ENCODE measurements around the gene NTSR1.

Gene NTSR1

DNA sequence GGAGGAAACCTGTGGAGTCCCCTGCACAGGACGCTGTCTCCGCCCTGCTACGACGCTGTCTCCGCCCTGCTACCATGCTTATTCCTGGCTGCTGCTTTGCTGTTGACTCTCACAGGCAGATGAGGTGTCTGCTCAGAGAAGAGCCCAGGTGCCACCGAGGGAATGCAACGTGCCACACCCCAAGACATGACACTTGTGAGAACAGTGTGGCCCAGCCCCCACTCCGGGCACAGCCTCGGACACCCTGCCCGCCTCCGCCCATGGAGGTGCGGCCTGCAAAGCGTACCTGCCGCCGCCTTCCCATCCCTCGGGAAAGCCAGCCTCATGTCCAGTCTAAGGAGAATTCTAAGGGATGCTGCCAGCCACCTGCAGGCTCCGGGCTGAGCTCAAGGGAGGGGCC lies 72.1 kb downstream of the NTSR1 start:
- in situ Hi-C loops (cut with MboI; ENCODE audit: low sequenced_read_pairs, unreplicated experiment), result loop anchor here (25.0 kb wide), 1 partner anchor 118 kb away; no protein-coding TSS in a partner anchor
- TF ChIP-seq, protein P1, sequence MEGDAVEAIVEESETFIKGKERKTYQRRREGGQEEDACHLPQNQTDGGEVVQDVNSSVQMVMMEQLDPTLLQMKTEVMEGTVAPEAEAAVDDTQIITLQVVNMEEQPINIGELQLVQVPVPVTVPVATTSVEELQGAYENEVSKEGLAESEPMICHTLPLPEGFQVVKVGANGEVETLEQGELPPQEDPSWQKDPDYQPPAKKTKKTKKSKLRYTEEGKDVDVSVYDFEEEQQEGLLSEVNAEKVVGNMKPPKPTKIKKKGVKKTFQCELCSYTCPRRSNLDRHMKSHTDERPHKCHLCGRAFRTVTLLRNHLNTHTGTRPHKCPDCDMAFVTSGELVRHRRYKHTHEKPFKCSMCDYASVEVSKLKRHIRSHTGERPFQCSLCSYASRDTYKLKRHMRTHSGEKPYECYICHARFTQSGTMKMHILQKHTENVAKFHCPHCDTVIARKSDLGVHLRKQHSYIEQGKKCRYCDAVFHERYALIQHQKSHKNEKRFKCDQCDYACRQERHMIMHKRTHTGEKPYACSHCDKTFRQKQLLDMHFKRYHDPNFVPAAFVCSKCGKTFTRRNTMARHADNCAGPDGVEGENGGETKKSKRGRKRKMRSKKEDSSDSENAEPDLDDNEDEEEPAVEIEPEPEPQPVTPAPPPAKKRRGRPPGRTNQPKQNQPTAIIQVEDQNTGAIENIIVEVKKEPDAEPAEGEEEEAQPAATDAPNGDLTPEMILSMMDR (IDR thresholded peaks at IDR 0.05; ENCODE audit: borderline replicate concordance, control extremely low read depth, extremely low read depth, insufficient read depth, missing control alignments), result no peak
- DNase-seq (ENCODE audit: low spot score), result no peak

DNA sequence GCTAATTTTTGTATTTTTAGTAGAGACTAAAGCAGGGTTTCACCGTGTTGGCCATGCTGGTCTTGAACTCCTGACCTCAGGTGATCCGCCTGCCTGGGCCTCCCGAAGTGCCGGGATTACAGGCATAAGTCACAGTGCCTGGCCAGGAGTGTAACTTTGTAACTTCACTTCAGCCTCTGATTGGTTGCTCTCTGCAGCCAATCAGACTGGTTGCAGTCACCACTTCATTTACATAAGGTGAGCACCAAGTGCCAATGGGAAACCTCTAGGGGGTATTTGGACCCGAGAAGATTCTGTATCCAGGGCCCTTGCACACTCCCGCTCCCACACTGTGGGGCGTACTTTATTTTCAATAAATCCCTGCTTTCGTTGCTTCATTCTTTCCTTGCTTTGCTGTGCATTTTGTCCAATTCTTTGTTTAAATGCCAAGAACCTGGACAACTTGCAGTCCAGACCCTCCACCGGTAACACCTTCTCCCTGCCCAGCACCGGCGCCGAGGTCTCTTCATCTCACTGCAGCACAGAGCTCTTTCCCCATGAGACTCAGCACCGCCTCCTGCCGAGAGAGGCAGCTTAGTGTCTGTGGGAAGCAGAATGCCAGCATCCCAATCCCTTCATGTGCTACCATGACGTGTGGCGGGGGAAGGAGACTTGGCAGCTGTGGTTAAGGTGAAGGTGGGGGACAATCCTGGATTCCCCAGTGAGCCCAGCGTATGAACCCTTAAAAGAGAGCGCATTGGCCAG lies 73.7 kb downstream of the NTSR1 start:
- TF ChIP-seq, protein P1 (IDR thresholded peaks at IDR 0.05; ENCODE audit: borderline replicate concordance, control extremely low read depth, extremely low read depth, insufficient read depth, missing control alignments), result no peak
- no peak for DNase-seq (ENCODE audit: low spot score)
- in situ Hi-C loops (cut with MboI; ENCODE audit: low sequenced_read_pairs, unreplicated experiment), result loop anchor here (25.0 kb wide), 1 partner anchor 120 kb away; no protein-coding TSS in a partner anchor

DNA sequence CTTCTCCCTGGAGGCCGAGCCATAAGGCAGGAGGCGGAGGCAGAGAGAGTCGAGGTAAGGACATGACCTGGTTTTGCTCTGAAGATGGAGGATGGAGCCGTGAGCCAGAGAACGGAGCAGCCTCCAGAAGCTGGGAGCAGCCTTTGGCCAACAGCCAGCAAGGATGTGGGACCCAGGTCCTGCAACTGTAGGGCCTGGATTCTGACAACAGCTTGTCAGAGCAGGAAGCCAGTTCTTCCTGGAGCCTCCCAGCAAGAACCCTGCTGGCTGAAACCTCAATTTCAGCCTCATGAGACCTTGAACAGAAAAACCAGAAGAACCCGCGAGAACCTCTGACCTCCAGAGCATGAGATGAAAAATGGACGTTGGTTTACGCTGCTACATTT lies 74.2 kb downstream of the NTSR1 start:
- TF ChIP-seq, protein P1 (IDR thresholded peaks at IDR 0.05; ENCODE audit: borderline replicate concordance, control extremely low read depth, extremely low read depth, insufficient read depth, missing control alignments), result no peak
- in situ Hi-C loops (cut with MboI; ENCODE audit: low sequenced_read_pairs, unreplicated experiment), result loop anchor here (25.0 kb wide), 1 partner anchor 121 kb away; no protein-coding TSS in a partner anchor
- no peak for DNase-seq (ENCODE audit: low spot score)

DNA sequence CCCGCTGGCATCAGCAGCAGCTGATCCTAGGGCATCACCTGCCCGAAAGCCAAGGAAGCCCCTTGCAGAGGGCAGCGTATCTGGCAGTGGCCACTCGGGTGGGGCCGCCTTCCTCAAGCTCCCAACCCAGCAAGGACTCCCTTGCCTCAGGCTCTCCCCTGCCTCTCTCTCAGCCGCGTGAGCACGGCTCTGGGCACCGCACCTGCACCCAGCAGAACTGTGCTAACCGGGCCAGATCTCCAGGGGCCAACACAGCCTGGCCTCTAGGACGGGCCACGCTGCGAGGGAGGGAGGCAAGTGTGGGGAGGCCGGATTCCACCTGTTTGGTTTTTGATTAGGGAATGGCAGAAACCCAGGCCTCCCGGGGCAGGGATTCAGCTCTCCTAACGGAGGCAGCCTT lies 75.9 kb downstream of the NTSR1 start:
- no peak for DNase-seq (ENCODE audit: low spot score)
- in situ Hi-C loops (cut with MboI; ENCODE audit: low sequenced_read_pairs, unreplicated experiment), result loop anchor here (25.0 kb wide), 1 partner anchor 122 kb away; no protein-coding TSS in a partner anchor
- TF ChIP-seq, protein P1 (IDR thresholded peaks at IDR 0.05; ENCODE audit: borderline replicate concordance, control extremely low read depth, extremely low read depth, insufficient read depth, missing control alignments), result no peak

DNA sequence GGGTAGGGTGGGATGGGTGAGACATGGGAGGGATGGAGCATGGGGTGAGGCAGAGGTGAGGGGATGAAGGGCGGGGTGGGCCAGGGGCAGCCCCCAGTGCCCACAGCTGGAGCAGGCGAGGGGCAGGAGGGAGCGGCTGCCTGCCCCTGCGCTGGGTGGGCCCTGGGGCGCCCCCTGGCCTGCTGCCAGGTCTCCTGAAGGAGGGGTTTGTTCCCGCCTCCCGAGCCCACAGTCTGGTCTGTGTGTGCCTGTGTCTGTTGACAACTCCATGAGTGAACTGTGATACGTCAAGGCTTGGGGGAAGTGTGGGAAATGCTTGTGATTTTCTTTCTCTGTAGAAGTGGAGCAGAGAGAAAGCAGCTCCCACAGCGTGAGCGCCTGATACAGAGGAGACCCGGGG lies 76.8 kb downstream of the NTSR1 start:
- no peak for DNase-seq (ENCODE audit: low spot score)
- TF ChIP-seq, protein P1 (IDR thresholded peaks at IDR 0.05; ENCODE audit: borderline replicate concordance, control extremely low read depth, extremely low read depth, insufficient read depth, missing control alignments), result no peak
- in situ Hi-C loops (cut with MboI; ENCODE audit: low sequenced_read_pairs, unreplicated experiment), result loop anchor here (25.0 kb wide), 1 partner anchor 123 kb away; no protein-coding TSS in a partner anchor

DNA sequence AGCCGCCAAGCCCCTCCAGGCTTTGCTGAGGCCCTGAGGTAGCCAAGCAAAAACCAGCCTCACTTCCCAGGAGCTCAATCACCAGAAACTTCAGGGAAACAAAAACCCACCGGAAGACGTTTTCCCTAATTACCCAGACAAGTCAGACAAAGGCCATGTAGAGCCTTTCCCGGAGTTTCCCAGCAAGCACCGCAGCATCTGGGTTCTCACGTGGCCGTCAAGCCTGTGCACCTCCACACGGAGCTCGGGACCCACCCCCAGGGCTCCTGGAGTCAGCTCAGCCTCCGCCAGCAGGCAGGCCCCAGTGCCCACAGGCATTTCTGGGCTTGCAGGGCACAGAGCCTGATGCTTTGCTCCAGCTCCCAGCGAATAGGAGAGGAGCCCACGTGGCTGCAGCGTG lies 77.5 kb downstream of the NTSR1 start:
- no peak for DNase-seq (ENCODE audit: low spot score)
- in situ Hi-C loops (cut with MboI; ENCODE audit: low sequenced_read_pairs, unreplicated experiment), result loop anchor here (25.0 kb wide), 1 partner anchor 124 kb away; no protein-coding TSS in a partner anchor

More for the DNA sequence above, 77.5 kb downstream of the NTSR1 start:
- TF ChIP-seq, protein P1 (IDR thresholded peaks at IDR 0.05; ENCODE audit: borderline replicate concordance, control extremely low read depth, extremely low read depth, insufficient read depth, missing control alignments), result no peak

Data from GM13976 (cell line).